Myometrial cell (primary cell): ENCODE data around the gene CC2D2B. TPM values are rescaled to one million over a fixed set of nuclear protein-coding genes. Genes with fewer than 3 reads are reported as not detected.

Experiments
- total RNA-seq: library from RNA; depleted of rRNA; stranded (reverse); fragments of >200 nt; gene quantifications from 2 replicates; pipeline ENCODE4 v1.2.3, GENCODE V29; 2015

The CC2D2B gene
- total RNA-seq, result 0.29 TPM in 1 of 2 replicates, not detected in the other

GRCh38 chr10:95907456-95908253, at the start of gene CC2D2B:
CC2D2B (plus strand) TSS chr10:95907975; CDS start chr10:95911324, 3,349 bp downstream.

GRCh38 chr10:96043033-96043892, 135.5 kb downstream of the CC2D2B start, which contains the start of gene CCNJ:
CCNJ (plus strand) TSS chr10:96043583; CDS start chr10:96044394, 811 bp downstream.

Other genes with a start within 250 kb of the CC2D2B start
- gene TCTN3, start 214.0 kb upstream of the CC2D2B start, total RNA-seq, result 49.0 and 52.5 TPM in 2 replicates
- under 0.01 TPM in 1 of 2 replicates, not detected in the other for gene ENTPD1, start 151.8 kb upstream of the CC2D2B start, total RNA-seq
- gene CCNJ, start 135.6 kb downstream of the CC2D2B start, total RNA-seq, result 1.8 and 3.5 TPM in 2 replicates
- gene ZNF518A, start 222.3 kb downstream of the CC2D2B start, total RNA-seq, result 4.6 and 7.8 TPM in 2 replicates